ENCODE measurements around the gene CBLB.

Gene CBLB

DNA sequence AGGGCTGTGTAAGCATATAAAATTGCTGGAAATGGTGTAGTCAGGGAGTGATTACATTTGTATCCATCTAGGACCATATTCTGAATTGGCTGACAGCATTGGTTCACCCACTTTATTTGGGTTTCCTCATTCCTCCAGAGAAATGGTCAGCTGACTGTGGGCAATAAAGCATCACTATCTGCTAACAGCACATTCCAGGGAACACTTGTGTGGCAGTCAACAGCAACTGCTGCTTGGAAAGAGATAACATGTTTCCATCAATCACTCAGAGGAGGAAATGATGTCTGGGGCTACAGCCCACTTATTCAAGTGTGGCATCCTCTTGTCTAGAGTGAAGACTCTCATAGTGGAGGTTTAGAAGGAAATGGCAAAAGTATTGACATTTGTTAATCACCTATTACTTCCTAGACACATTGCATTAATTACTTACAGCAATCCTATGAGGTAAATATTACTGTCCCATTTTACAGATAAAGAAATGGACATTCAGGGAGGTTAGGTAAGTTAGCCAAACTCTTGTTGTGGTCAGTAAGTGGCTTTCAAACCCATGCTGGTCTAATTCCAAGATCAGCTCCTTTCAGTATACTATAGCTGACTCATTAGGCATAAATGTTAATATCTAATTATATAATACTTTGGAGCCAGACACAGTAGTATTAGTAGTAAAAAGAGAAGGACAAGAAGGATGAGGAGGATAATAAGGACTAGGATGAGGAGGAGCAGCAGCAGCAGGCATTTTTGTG is 254.4 kb downstream of the CBLB start:
- no peaks in the 10 kb centered on the region for H3K9me3 Mint-ChIP-seq
- no peaks in the 10 kb centered on the region for H3K36me3 Mint-ChIP-seq
- DNase-seq: no peak
- H3K4me3 Mint-ChIP-seq: no peak overlapping the region
- no peaks in the 10 kb centered on the region for H3K4me1 Mint-ChIP-seq
- H3K27ac Mint-ChIP-seq: no peak overlapping the region
- CTCF ChIA-PET: no interaction called here
- peaks cover 5% of the 10 kb centered on the region for H3K27me3 Mint-ChIP-seq

DNA sequence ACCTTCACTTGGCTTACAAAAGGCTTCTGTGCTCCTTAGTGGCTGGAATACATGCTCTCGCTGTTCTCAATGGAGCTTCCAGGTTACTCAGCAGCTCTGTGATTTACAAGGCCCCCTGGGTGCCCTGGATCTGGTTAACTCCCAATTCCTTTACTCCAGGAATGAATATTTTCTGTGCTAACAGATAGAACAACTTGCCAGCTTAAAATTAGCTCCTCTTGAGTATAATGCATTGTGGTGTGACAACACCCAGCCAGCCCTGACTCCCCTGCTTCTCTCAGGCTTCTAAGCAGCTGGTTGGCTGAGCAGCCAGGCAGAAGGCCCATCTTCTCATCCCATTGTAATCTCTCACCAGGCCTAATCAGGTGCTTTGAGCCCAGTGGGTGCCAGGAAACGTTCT is 255.7 kb downstream of the CBLB start:
- no peak overlapping the region for H3K27ac Mint-ChIP-seq
- peaks cover 5% of the 10 kb centered on the region for H3K27me3 Mint-ChIP-seq
- H3K9me3 Mint-ChIP-seq: no peaks in the 10 kb centered on the region
- no peak for DNase-seq
- CTCF ChIA-PET: no interaction called here
- no peaks in the 10 kb centered on the region for H3K36me3 Mint-ChIP-seq
- H3K4me3 Mint-ChIP-seq: no peak overlapping the region
- no peaks in the 10 kb centered on the region for H3K4me1 Mint-ChIP-seq

DNA sequence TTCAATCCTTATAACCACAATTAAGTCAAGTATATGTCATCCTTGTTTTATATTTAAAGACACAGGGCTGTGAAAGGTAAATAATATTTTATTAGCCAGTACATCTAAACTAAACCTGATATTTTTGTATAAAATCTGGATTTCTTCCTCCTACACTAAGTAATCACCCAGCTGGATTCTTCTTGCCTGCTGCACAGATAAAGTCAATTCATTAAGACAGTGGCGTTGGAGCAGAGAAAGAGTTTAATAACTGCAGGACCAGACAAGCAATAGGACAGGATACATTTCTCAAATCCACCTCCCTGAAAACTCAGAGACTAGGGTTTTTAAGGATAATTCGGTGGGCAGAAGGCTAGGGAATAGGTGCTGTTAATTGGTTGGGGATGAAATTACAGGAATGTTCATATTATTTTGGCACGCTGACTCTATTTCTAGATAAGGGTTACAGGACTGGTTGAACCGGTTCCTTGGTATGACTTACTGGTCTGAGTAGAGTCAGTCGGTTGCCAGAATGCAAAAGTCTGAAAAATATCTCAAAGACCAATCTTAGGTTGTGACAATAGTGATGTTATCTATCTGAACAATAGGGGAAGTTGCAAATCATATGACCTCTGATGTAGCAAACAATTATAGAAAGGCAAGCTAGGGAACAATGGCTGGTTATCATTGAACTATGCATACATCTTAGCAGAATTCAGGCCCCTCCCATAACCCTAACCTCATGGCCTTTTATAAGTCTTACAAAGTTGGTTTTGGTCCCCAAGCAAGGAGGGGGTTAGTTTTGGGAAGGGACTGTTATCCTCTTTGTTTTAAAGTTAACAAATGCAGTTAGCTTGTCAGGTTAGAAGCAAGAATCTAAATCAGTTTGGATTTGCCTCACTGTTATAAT is 257.3 kb downstream of the CBLB start:
- H3K36me3 Mint-ChIP-seq: no peaks in the 10 kb centered on the region
- no peak overlapping the region for H3K4me3 Mint-ChIP-seq
- peaks cover 5% of the 10 kb centered on the region for H3K27me3 Mint-ChIP-seq
- CTCF ChIA-PET: no interaction called here
- no peaks in the 10 kb centered on the region for H3K9me3 Mint-ChIP-seq
- no peaks in the 10 kb centered on the region for H3K4me1 Mint-ChIP-seq
- no peak for DNase-seq
- no peak overlapping the region for H3K27ac Mint-ChIP-seq

DNA sequence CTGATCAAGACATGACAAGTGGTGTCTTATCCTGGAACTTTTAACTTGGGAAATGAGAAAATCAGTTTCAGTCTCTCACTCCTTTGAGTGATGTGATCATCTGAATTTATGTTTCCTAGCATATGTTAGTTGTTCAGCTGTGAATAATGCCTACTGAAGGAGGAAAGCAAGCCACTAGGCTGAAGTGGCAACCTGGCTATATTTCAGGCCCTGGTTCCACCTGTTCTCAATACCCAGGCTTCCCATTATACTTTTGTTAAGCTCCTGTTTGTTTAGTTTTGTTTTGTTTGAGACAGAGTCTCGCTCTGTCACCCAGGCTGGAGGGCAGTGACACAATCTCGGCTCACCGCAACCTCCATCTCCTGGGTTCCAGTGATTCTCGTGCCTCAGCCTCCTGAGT is 258.3 kb downstream of the CBLB start:
- Mint-ChIP-seq H3K4me1 (no peaks in the 10 kb centered on the region), H3K36me3 (no peaks in the 10 kb centered on the region)

DNA sequence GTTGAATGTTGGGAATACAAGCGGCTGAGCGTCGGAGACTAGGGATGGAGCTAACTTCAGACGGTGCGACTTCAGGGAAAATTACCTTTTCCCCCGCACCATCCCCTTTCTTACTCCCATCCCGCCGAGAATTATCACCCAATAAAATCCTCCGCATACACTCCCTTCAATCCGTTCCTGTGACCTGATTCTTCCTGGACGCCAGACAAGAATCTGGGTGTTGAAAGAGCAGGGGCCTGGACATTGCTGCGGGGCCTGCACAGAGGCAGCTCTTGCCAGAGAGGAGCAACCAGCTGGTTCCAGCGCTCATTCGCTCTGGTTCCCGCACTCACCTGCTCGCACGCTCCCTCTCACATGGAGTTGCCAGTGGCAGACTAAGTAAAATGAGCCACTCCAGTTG is 260.2 kb downstream of the CBLB start:
- Mint-ChIP-seq H3K4me1 (no peaks in the 10 kb centered on the region), H3K4me3 (no peak overlapping the region), H3K9me3 (no peaks in the 10 kb centered on the region), H3K27me3 (peaks cover 5% of the 10 kb centered on the region), H3K36me3 (no peaks in the 10 kb centered on the region), H3K27ac (no peak overlapping the region)
- no peak for DNase-seq
- CTCF ChIA-PET: interaction anchor here (0.7 kb wide), 1 partner anchor 321 kb away, joined by 3 read pairs; no protein-coding TSS in a partner anchor

More for the DNA sequence above, 258.3 kb downstream of the CBLB start:
- H3K9me3 Mint-ChIP-seq: no peaks in the 10 kb centered on the region
- no peak for DNase-seq
- CTCF ChIA-PET: no interaction called here
- H3K4me3 Mint-ChIP-seq: no peak overlapping the region
- H3K27ac Mint-ChIP-seq: no peak overlapping the region
- peaks cover 5% of the 10 kb centered on the region for H3K27me3 Mint-ChIP-seq

DNA sequence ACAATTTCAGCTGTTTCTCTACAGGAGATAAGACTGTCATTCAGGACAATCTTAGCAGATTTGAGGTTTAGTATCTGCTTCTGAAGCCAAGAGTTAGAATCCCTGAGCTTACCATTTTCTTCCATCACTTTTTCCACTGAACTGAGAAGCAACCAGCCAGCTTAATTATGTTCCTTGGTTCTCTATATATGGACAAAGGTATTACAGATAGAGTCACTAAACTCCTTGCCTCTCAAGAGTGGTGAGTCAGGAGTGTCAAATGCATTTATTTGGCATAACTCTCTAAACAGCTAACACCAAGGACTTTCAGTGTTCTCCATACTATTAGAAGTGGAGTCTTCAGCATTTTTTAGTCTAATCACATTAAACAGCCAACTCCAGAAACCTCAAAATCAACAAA is 262.8 kb downstream of the CBLB start:
- H3K27ac Mint-ChIP-seq: no peak overlapping the region
- H3K27me3 Mint-ChIP-seq: no peaks in the 10 kb centered on the region
- H3K4me1 Mint-ChIP-seq: no peaks in the 10 kb centered on the region
- no peaks in the 10 kb centered on the region for H3K36me3 Mint-ChIP-seq
- DNase-seq: no peak
- H3K9me3 Mint-ChIP-seq: no peaks in the 10 kb centered on the region
- CTCF ChIA-PET: no interaction called here
- no peak overlapping the region for H3K4me3 Mint-ChIP-seq

Data from activated naive CD4-positive, alpha-beta T cell treated with anti-CD3 and anti-CD28 coated beads, Interleukin-2, amount 10 ng/mL, durations not matched to agents 7 days and 5 days (primary cell).